K562 (cell line): ENCODE measurements around the gene NDUFA7. TPM values are rescaled to one million over a fixed set of nuclear protein-coding genes. Genes with fewer than 3 reads are reported as not detected.

Source experiments
- BCLAF1 ChIP-seq, 2 experiments: fragments of 450-650 bp in 1 of 2; IDR thresholded peaks; 2 replicates each; pipeline ENCODE4 v1.6.1; 2011 to 2017; ENCODE audit warnings: low read depth in 2 of 2, antibody characterized with exemption in 1 of 2, borderline replicate concordance in 1 of 2, low read length in 1 of 2, mild to moderate bottlenecking in 1 of 2, mixed read lengths in 1 of 2; ENCODE audit not compliant: control insufficient read depth in 1 of 2
- ESRRB ChIP-seq: fragments of 250-450 bp; sonication (Bioruptor Pico); IDR thresholded peaks from 2 replicates; pipeline ENCODE4 v1.5.0; 2020; ENCODE audit warnings: mild to moderate bottlenecking, moderate library complexity, borderline replicate concordance
- FOXP4 ChIP-seq: sonication (generic); formaldehyde crosslinking; IDR thresholded peaks from 2 replicates; pipeline ENCODE4 v1.8.0; 2022; ENCODE audit warnings: mild to moderate bottlenecking, missing genetic modification reagents, borderline replicate concordance
- HMG20A ChIP-seq: fragments of 450-650 bp; formaldehyde crosslinking; conservative IDR thresholded peaks from 2 replicates; pipeline ENCODE4 v1.4.0; 2020; ENCODE audit warnings: mild to moderate bottlenecking, mixed read lengths
- KDM2B ChIP-seq: fragments of 250-450 bp; sonication (Bioruptor Pico); IDR thresholded peaks from 2 replicates; pipeline ENCODE4 v1.8.0; 2021; ENCODE audit warnings: mild to moderate bottlenecking, moderate library complexity
- MAFG ChIP-seq: fragments of 450-650 bp; conservative IDR thresholded peaks from 2 replicates; pipeline ENCODE4 v1.6.1; 2016; ENCODE audit warnings: missing genetic modification characterization, missing compliant biosample characterization
- MBD1 ChIP-seq: fragments of 250-450 bp; sonication (Bioruptor Pico); IDR thresholded peaks from 2 replicates; pipeline ENCODE4 v1.8.0; 2022; ENCODE audit warnings: inconsistent platforms
- MTA3 ChIP-seq: fragments of 450-650 bp; formaldehyde crosslinking; IDR thresholded peaks from 2 replicates; pipeline ENCODE4 v1.6.1; 2017; ENCODE audit warnings: mild to moderate bottlenecking, borderline replicate concordance
- PCBP2 ChIP-seq: fragments of 200-400 bp; formaldehyde crosslinking; IDR thresholded peaks from 2 replicates; pipeline ENCODE4 v1.6.1; 2018; ENCODE audit warnings: low read length, low read depth, mild to moderate bottlenecking, moderate library complexity; ENCODE audit not compliant: poor library complexity, severe bottlenecking
- RREB1 ChIP-seq: fragments of 250-450 bp; sonication (Bioruptor Pico); IDR thresholded peaks from 2 replicates; pipeline ENCODE4 v1.4.0; 2020
- SP2 ChIP-seq: IDR thresholded peaks from 2 replicates; pipeline ENCODE4 v1.6.1; 2011; ENCODE audit warnings: mild to moderate bottlenecking, low read depth, low read length, moderate library complexity; ENCODE audit not compliant: poor library complexity, severe bottlenecking; ENCODE audit errors: extremely low read depth
- ZNF174 ChIP-seq: fragments of 250-450 bp; sonication (Bioruptor Pico); IDR thresholded peaks from 2 replicates; pipeline ENCODE4 v1.4.0; 2020; ENCODE audit warnings: mild to moderate bottlenecking
- ZNF583 ChIP-seq: fragments of 250-450 bp; sonication (Bioruptor Pico); IDR thresholded peaks from 2 replicates; pipeline ENCODE4 v1.4.0; 2020
- polyA plus RNA-seq, 8 experiments: library from polyadenylated mRNA; depleted of rRNA in 4 of 8; stranded (reverse) in 5 of 8; unstranded in 3 of 8; fragments of >200 nt; fragmentation: Nextera tagmentation in 2 of 8; fragmentation: Illumina TruSeq in 1 of 8; extraction: Ambion mirVana in 2 of 8; extraction: Trizol in 1 of 8; gene quantifications; 2 replicates each; pipeline versions ENCODE4 v1.2.1 to v1.2.3, GENCODE V29; 2011 to 2014; ENCODE audit warnings: inconsistent platforms in 1 of 8, missing spikeins in 1 of 8
- total RNA-seq, 7 experiments: library from RNA; depleted of rRNA in 6 of 7; stranded (reverse); fragments of >200 nt in 6 of 7; fragmentation: Illumina TruSeq in 2 of 7; extraction: Trizol in 2 of 7; gene quantifications; 2 replicates each; pipeline versions ENCODE4 v1.2.1 to v1.2.3, GENCODE V29; 2011 to 2021; ENCODE audit warnings: low replicate concordance in 1 of 7

Gene NDUFA7
- total and polyA plus RNA-seq, 9 of the 15 experiments (the other 6 are each of a cell fraction or from before 2014, with no cell fraction given): 70.8 to 348 (median 142) TPM

GRCh38 chr19:8342684-8343482 is 21.7 kb upstream of the NDUFA7 start, which contains the start of gene KANK3 (continued):
- TF ChIP-seq RREB1 (CRISPR knock-in tag) (no peak), ZNF583 (no peak), KDM2B (CRISPR knock-in tag) (peak; percentile 77; the same call in 1 of the 2 replicates), HMG20A (CRISPR knock-in tag) (no peak), PCBP2 (no peak), FOXP4 (CRISPR knock-in tag) (no peak), MTA3 (peak; percentile 44; the same call in 1 of the 2 replicates), ESRRB (no peak), BCLAF1 (IDR thresholded peaks at IDR 0.05; ENCODE audit: borderline replicate concordance in 1 of 2, control insufficient read depth in 1 of 2, low read depth in 2 of 2, low read length in 1 of 2) (no peak), ZNF174 (CRISPR knock-in tag) (no peak), SP2 (peak; percentile 89), MAFG (tag) (no peak), MBD1 (CRISPR knock-in tag) (no peak)
